Measurements from ENCODE around the gene NUDT22.

GRCh38 chr11:64241491-64242374 is 15.7 kb downstream of the NUDT22 start:
- no peak for TF ChIP-seq CTCF (optimal IDR thresholded peaks at IDR 0.05 in 1 of 3, IDR thresholded peaks at IDR 0.05 in 1 of 3, conservative IDR thresholded peaks at IDR 0.05 in 1 of 3; ENCODE audit: extremely low read depth in 1 of 3, insufficient read depth in 2 of 3, low read length in 3 of 3)
- no peak for TF ChIP-seq EZH2 (IDR thresholded peaks at IDR 0.05; ENCODE audit: low read length)
